ENCODE measurements around the gene VAMP8.

The VAMP8 gene

GRCh38 chr2:85547859-85548607 lies 29.4 kb upstream of the VAMP8 start:
- H3K9ac ChIP-seq (ENCODE audit: low read length) = no peak overlapping the region
- no peak overlapping the region for H3K18ac ChIP-seq (ENCODE audit: low read length)
- no peaks in the 10 kb centered on the region for H3K9me3 ChIP-seq (ENCODE audit: insufficient read depth, low read depth, low read length)
- H4K91ac ChIP-seq (ENCODE audit: low read depth, low read length) = no peak overlapping the region
- peaks cover 24 to 59% of the 10 kb centered on the region in 2 experiments for H3K36me3 ChIP-seq (ENCODE audit: control insufficient read depth in 1 of 2, insufficient read depth in 2 of 2, low read length in 2 of 2)
- H2BK120ac ChIP-seq (ENCODE audit: insufficient read depth, low read length, poor library complexity) = no peak overlapping the region
- H4K8ac ChIP-seq (ENCODE audit: low read depth, low read length) = no peak overlapping the region
- DNase-seq = peak in 1 of 2 donors; percentile 12
- no peaks in the 10 kb centered on the region for H3K79me2 ChIP-seq (ENCODE audit: control insufficient read depth, insufficient read depth, low read length, poor library complexity)
- no peaks in the 10 kb centered on the region for H3K27me3 ChIP-seq (ENCODE audit: insufficient read depth, low read length)
- H3K4me3 ChIP-seq (ENCODE audit: low read depth, low read length) = no peak overlapping the region
- H3K14ac ChIP-seq (ENCODE audit: low read length) = no peak overlapping the region
- H3K23ac ChIP-seq (ENCODE audit: low read length) = no peak overlapping the region
- H3K4ac ChIP-seq (ENCODE audit: low read depth, low read length) = no peak overlapping the region
- no peak overlapping the region for H2AK5ac ChIP-seq (ENCODE audit: low read length)
- no peak overlapping the region for H3K27ac ChIP-seq (ENCODE audit: low read depth, low read length)
- no peak overlapping the region for H2BK12ac ChIP-seq (ENCODE audit: low read length)
- no peak overlapping the region for H3K4me2 ChIP-seq (ENCODE audit: low read length)
- WGBS (ENCODE audit: extremely low coverage, insufficient coverage, insufficient read length) = no CpG with 5 or more reads among the region's 6 CpGs
- no peaks in the 10 kb centered on the region for H3K4me1 ChIP-seq (ENCODE audit: control insufficient read depth in 1 of 2, insufficient read depth in 2 of 2, low read length in 2 of 2)
- H2AFZ ChIP-seq (ENCODE audit: insufficient read depth, low read length, poor library complexity) = no peak overlapping the region
- no peak overlapping the region for H4K12ac ChIP-seq (ENCODE audit: low read depth, low read length)
- no peaks in the 10 kb centered on the region for H3K79me1 ChIP-seq (ENCODE audit: low read length)
- no peak overlapping the region for H2BK5ac ChIP-seq (ENCODE audit: low read depth, low read length, poor library complexity)

GRCh38 chr2:85548608-85548900 lies 28.8 kb upstream of the VAMP8 start:
- no peak for DNase-seq
- no CpG with 5 or more reads among the region's 2 CpGs for WGBS (ENCODE audit: extremely low coverage, insufficient coverage, insufficient read length)

GRCh38 chr2:85549095-85549494 lies 28.3 kb upstream of the VAMP8 start:
- no CpG with 5 or more reads among the region's 10 CpGs for WGBS (ENCODE audit: extremely low coverage, insufficient coverage, insufficient read length)
- H2AK5ac ChIP-seq (ENCODE audit: low read length) = no peak overlapping the region
- no peak overlapping the region for H4K91ac ChIP-seq (ENCODE audit: low read depth, low read length)
- H3K4me3 ChIP-seq (ENCODE audit: low read depth, low read length) = no peak overlapping the region
- H2BK12ac ChIP-seq (ENCODE audit: low read length) = no peak overlapping the region
- no peaks in the 10 kb centered on the region for H3K79me1 ChIP-seq (ENCODE audit: low read length)
- no peak overlapping the region for H2AFZ ChIP-seq (ENCODE audit: insufficient read depth, low read length, poor library complexity)
- no peak overlapping the region for H2BK120ac ChIP-seq (ENCODE audit: insufficient read depth, low read length, poor library complexity)
- H3K27me3 ChIP-seq (ENCODE audit: insufficient read depth, low read length) = no peaks in the 10 kb centered on the region
- peaks cover 31 to 60% of the 10 kb centered on the region in 2 experiments for H3K36me3 ChIP-seq (ENCODE audit: control insufficient read depth in 1 of 2, insufficient read depth in 2 of 2, low read length in 2 of 2)
- no peak overlapping the region for H3K27ac ChIP-seq (ENCODE audit: low read depth, low read length)
- no peak overlapping the region for H2BK5ac ChIP-seq (ENCODE audit: low read depth, low read length, poor library complexity)
- no peaks in the 10 kb centered on the region for H3K79me2 ChIP-seq (ENCODE audit: control insufficient read depth, insufficient read depth, low read length, poor library complexity)
- no peak overlapping the region for H3K23ac ChIP-seq (ENCODE audit: low read length)
- no peak overlapping the region for H3K4ac ChIP-seq (ENCODE audit: low read depth, low read length)
- H3K4me1 ChIP-seq (ENCODE audit: control insufficient read depth in 1 of 2, insufficient read depth in 2 of 2, low read length in 2 of 2) = no peaks in the 10 kb centered on the region
- H3K14ac ChIP-seq (ENCODE audit: low read length) = no peak overlapping the region
- H4K12ac ChIP-seq (ENCODE audit: low read depth, low read length) = no peak overlapping the region
- peak in 1 of 2 donors; percentile 10 for DNase-seq
- no peak overlapping the region for H4K8ac ChIP-seq (ENCODE audit: low read depth, low read length)
- no peak overlapping the region for H3K18ac ChIP-seq (ENCODE audit: low read length)
- no peaks in the 10 kb centered on the region for H3K9me3 ChIP-seq (ENCODE audit: insufficient read depth, low read depth, low read length)
- no peak overlapping the region for H3K9ac ChIP-seq (ENCODE audit: low read length)
- H3K4me2 ChIP-seq (ENCODE audit: low read length) = no peak overlapping the region

More at GRCh38 chr2:85548608-85548900, 28.8 kb upstream of the VAMP8 start:
- Histone ChIP-seq H3K9ac (ENCODE audit: low read length) (no peak overlapping the region), H2AK5ac (ENCODE audit: low read length) (no peak overlapping the region), H3K23ac (ENCODE audit: low read length) (no peak overlapping the region), H3K14ac (ENCODE audit: low read length) (no peak overlapping the region), H2AFZ (ENCODE audit: insufficient read depth, low read length, poor library complexity) (no peak overlapping the region), H2BK5ac (ENCODE audit: low read depth, low read length, poor library complexity) (no peak overlapping the region), H3K36me3 (ENCODE audit: control insufficient read depth in 1 of 2, insufficient read depth in 2 of 2, low read length in 2 of 2) (peaks cover 28 to 58% of the 10 kb centered on the region in 2 experiments), H4K91ac (ENCODE audit: low read depth, low read length) (no peak overlapping the region), H3K9me3 (ENCODE audit: insufficient read depth, low read depth, low read length) (no peaks in the 10 kb centered on the region), H3K27ac (ENCODE audit: low read depth, low read length) (no peak overlapping the region), H4K12ac (ENCODE audit: low read depth, low read length) (no peak overlapping the region), H4K8ac (ENCODE audit: low read depth, low read length) (no peak overlapping the region), H3K79me1 (ENCODE audit: low read length) (no peaks in the 10 kb centered on the region), H3K4me3 (ENCODE audit: low read depth, low read length) (no peak overlapping the region), H3K27me3 (ENCODE audit: insufficient read depth, low read length) (no peaks in the 10 kb centered on the region), H2BK120ac (ENCODE audit: insufficient read depth, low read length, poor library complexity) (no peak overlapping the region), H3K4ac (ENCODE audit: low read depth, low read length) (no peak overlapping the region), H3K18ac (ENCODE audit: low read length) (no peak overlapping the region), H2BK12ac (ENCODE audit: low read length) (no peak overlapping the region), H3K4me1 (ENCODE audit: control insufficient read depth in 1 of 2, insufficient read depth in 2 of 2, low read length in 2 of 2) (no peaks in the 10 kb centered on the region), H3K79me2 (ENCODE audit: control insufficient read depth, insufficient read depth, low read length, poor library complexity) (no peaks in the 10 kb centered on the region), H3K4me2 (ENCODE audit: low read length) (no peak overlapping the region)

- Histone ChIP-seq H3K4me1 (ENCODE audit: control insufficient read depth in 1 of 2, insufficient read depth in 2 of 2, low read length in 2 of 2) (no peaks in the 10 kb centered on the region), H4K8ac (ENCODE audit: low read depth, low read length) (no peak overlapping the region), H2BK120ac (ENCODE audit: insufficient read depth, low read length, poor library complexity) (no peak overlapping the region), H3K9ac (ENCODE audit: low read length) (no peak overlapping the region), H2AK5ac (ENCODE audit: low read length) (no peak overlapping the region), H3K36me3 (ENCODE audit: control insufficient read depth in 1 of 2, insufficient read depth in 2 of 2, low read length in 2 of 2) (peaks cover 34 to 61% of the 10 kb centered on the region in 2 experiments), H3K4ac (ENCODE audit: low read depth, low read length) (no peak overlapping the region), H3K4me3 (ENCODE audit: low read depth, low read length) (no peak overlapping the region), H3K27ac (ENCODE audit: low read depth, low read length) (no peak overlapping the region), H3K79me2 (ENCODE audit: control insufficient read depth, insufficient read depth, low read length, poor library complexity) (no peaks in the 10 kb centered on the region), H4K12ac (ENCODE audit: low read depth, low read length) (no peak overlapping the region), H2AFZ (ENCODE audit: insufficient read depth, low read length, poor library complexity) (no peak overlapping the region), H3K9me3 (ENCODE audit: insufficient read depth, low read depth, low read length) (no peaks in the 10 kb centered on the region), H4K91ac (ENCODE audit: low read depth, low read length) (no peak overlapping the region), H3K27me3 (ENCODE audit: insufficient read depth, low read length) (no peaks in the 10 kb centered on the region), H3K14ac (ENCODE audit: low read length) (no peak overlapping the region), H3K23ac (ENCODE audit: low read length) (peak overlapping the region; percentile 32), H3K79me1 (ENCODE audit: low read length) (no peaks in the 10 kb centered on the region), H3K4me2 (ENCODE audit: low read length) (no peak overlapping the region), H2BK5ac (ENCODE audit: low read depth, low read length, poor library complexity) (no peak overlapping the region), H3K18ac (ENCODE audit: low read length) (no peak overlapping the region), H2BK12ac (ENCODE audit: low read length) (no peak overlapping the region)
- no CpG with 5 or more reads among the region's 4 CpGs for WGBS (ENCODE audit: extremely low coverage, insufficient coverage, insufficient read length)
- DNase-seq = peak; percentile 59
Measured at GRCh38 chr2:85549826-85550225, 27.6 kb upstream of the VAMP8 start.
